Measurements from ENCODE around the gene ARSA.
"Not testable (repeated sequence)": the region's sequence is repeated elsewhere in the genome, so short reads cannot be mapped to it uniquely, and the experiment has no call there.

GRCh38 chr22:50614296-50614695, 13.7 kb downstream of the ARSA start:
- not testable (repeated sequence) for TF ChIP-seq CTCF, POLR2A, EP300 (IDR thresholded peaks at IDR 0.05)
